ENCODE data around the gene ZNF652.
"Not testable (repeated sequence)": the region's sequence is repeated elsewhere in the genome, so short reads cannot be mapped to it uniquely, and the experiment has no call there.

The ZNF652 gene

DNA sequence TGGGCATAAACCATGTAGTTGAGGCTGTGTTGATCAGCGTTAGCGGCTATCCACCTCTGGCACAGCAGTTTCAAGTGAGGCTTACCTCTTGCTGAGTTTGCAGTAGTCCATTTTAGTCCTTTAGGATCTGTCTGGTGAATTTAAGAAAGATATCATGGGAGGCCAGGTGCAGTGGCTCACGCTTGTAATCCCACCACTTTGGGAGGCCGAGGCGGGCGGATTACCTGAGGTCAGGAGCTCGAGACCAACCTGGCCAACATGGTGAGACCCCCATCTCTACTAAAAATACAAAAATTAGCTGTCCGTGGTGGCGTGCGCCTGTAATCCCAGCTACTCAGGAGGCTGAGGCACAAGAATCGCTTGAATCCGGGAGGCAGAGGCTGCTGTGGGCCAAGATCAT, 86.1 kb downstream of the ZNF652 start:
- DNase-seq (ENCODE audit: low read depth in 1 of 2, low spot score in 1 of 2), result not testable (repeated sequence)

GRCh38 chr17:49269356-49269755, 92.7 kb downstream of the ZNF652 start:
- DNase-seq (ENCODE audit: low read depth in 1 of 2, low spot score in 1 of 2), result no peak

DNA sequence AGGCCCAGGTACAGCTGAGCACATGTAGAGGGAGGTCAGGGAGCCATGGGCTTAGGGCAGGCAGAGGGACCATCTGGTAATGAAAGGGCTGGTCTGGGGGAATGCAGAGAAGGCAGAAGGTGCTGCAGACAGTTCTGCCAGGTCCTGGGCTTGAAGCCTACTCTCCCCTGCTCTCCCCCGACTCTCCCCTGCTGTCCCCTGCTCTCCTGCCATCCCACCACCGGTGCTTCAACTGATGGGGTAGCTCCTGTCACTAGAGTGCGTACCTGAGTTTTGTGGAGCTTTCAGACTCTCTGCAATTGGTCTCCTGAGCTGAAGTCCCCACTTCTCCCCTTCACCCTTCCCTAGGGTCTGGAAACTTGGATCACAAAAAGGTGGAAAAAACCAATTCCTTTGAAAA, 94.1 kb downstream of the ZNF652 start:
- no peak for DNase-seq (ENCODE audit: low read depth in 1 of 2, low spot score in 1 of 2)

DNA sequence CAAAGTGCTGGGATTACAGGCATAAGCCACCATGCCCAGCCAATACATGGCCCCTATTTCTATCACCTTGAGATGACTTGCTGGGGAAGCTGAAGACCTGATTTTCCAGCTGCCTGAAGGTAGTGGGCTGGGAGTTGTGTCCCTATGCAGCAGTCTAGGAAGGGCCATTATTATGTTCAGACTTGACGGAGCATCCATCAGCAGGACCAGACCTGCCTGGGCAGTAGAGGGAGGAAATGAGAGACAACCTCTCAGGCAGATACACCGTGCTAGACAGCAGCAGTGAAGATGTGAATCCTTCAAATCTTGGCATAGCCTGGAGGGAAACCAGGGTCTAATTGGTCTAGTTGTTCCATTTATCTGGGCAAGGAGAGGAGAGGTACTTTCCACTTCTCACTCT, 95.8 kb downstream of the ZNF652 start:
- DNase-seq (ENCODE audit: low read depth in 1 of 2, low spot score in 1 of 2), result no peak

- DNase-seq (ENCODE audit: low read depth in 1 of 2, low spot score in 1 of 2), result not testable (repeated sequence)
These were observed 100.5 kb downstream of the ZNF652 start for GRCh38 chr17:49261540-49261939.

- DNase-seq (ENCODE audit: low read depth in 1 of 2, low spot score in 1 of 2), result peak in 1 of 2 donors; percentile 31
These were observed 101.2 kb downstream of the ZNF652 start for GRCh38 chr17:49260817-49261291.

DNA sequence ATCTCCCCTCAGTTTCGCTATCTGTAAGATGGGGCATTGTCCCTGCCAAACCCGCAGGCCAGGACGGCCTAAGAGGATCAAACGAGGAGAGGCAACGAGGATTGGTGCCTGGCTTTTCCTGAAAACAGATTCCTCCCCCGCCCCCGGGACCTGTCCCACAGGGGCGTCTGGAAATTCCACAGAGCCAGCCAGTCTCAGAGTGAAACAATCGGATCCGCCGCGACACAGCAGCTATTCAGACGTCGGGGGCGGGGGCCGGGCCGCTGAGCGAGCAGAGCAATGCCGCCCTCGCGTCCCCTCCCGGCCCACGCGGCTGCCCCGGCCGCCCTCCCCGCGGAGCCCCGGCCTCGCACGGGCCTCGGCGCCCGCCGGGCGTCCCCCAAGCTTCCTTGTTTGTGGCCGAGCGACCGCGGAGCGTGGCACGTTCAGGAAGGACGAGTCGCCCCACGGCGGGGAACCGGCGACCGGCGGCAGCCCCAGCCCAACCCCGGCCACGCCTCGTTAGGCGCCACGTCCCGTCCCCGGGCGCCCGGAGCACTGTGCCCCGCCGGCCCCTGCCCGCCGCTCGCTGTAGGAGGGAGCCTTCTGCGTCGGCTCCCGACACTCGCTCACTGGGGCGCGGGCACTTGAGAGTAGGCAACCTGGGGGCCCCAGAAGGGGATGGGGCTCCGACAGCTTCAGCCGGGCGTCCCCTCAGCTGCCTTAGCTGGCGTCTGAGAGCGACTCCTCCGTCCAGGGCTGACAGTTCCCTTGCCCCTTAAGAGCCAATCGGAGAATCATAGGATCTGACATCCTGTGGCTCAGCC, 101.8 kb downstream of the ZNF652 start:
- peak; percentile 29 to 37 for DNase-seq (ENCODE audit: low read depth in 1 of 2, low spot score in 1 of 2)

DNA sequence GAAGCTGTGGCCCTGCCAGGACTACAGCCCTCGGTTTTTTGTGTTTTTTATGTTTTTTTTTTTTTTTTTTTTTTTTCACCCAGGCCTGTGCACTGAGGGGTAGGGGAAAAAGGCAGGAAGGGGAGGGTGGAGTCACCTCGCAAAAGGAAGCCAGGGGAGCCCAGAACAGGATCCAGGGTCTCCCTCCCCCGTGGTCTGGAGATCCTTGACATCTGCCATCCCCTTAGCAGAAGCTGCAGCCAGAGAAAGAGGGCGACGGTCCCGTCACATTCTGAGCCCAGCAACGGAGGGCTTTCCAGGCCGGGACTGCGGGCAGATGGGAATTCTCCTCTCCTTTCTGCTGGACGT, 102.4 kb downstream of the ZNF652 start:
- DNase-seq (ENCODE audit: low read depth in 1 of 2, low spot score in 1 of 2), result no peak

GRCh38 chr17:49258394-49258793, 103.7 kb downstream of the ZNF652 start:
- DNase-seq (ENCODE audit: low read depth in 1 of 2, low spot score in 1 of 2), result no peak

DNA sequence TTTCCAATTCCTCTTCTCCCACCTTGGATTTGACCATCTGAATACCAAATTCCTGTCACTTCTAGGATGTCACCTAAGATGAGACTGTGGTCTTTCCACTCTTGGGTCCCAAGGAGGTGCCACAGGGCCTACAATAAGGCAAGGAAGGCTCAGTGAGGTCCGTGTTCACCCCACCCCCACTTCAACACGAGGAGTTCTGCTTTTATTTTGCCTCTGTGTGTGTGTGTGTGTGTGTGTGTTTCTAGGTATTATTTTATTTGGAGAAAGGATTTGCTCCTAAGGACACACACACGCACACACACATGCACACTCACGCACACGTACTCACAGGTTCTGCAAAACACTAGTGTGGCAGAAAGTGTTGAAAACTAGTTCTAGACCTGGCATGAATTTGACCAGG, 106.9 kb downstream of the ZNF652 start:
- no peak for DNase-seq (ENCODE audit: low read depth in 1 of 2, low spot score in 1 of 2)

GRCh38 chr17:49254066-49254465, 108.0 kb downstream of the ZNF652 start:
- DNase-seq (ENCODE audit: low read depth in 1 of 2, low spot score in 1 of 2), result no peak

DNA sequence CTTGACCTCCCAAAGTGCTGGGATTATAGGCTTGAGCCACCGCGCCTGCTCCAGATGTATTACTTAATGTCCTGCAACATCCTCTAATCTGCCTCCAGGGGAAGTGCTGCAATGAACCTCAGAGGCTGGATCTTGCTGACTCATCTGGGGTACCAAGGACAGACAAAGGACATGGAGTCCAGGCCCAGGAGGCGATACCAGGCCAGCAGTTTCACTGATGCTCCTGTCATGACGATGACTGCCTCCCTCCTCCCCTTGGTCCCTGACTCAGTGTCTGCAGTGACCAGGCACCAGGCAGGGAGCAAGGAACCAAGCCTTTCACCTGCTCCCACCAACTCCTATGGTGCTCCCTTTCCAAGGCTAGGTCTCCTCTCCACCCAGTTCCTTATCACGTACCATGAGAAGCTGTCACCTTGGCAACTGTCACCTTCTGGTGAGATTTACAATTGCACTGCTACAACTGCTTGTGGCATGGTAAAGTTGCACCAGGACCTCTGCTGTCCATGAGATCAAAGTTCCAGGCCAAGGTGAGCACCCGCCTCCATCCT, 109.8 kb downstream of the ZNF652 start:
- DNase-seq (ENCODE audit: low read depth in 1 of 2, low spot score in 1 of 2), result no peak

- no peak for DNase-seq (ENCODE audit: low read depth in 1 of 2, low spot score in 1 of 2)
These were observed 112.0 kb downstream of the ZNF652 start for GRCh38 chr17:49249890-49250522.

GRCh38 chr17:49249292-49249794, 112.7 kb downstream of the ZNF652 start:
- no peak for DNase-seq (ENCODE audit: low read depth in 1 of 2, low spot score in 1 of 2)

- no peak for DNase-seq (ENCODE audit: low read depth in 1 of 2, low spot score in 1 of 2)
These were observed 114.1 kb downstream of the ZNF652 start for GRCh38 chr17:49247944-49248343.

DNA sequence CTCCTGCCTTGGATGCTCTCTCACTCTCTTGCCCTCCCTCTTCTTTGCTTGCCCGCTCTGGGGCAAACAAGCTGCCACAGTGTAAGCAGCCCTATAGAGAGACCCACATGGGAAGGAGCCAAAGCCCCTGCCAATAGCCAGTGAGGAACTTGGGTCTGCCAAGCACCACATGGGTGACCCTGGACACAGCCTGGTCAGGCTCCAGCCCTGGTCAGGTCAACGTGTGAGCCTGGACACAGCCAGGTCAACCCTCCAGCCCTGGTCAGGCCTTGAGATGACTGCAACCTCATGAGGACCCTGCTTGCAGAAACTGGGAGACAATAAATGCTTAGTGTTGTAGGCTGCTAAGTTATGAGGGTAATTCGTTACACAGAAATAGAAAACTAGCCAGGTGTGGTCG, 117.2 kb downstream of the ZNF652 start:
- no peak for DNase-seq (ENCODE audit: low read depth in 1 of 2, low spot score in 1 of 2)

All from activated CD4-positive, alpha-beta T cell treated with anti-CD3 and anti-CD28 coated beads, Interleukin-2, amount 50 U/mL, for 24 hours (primary cell).